Heart right ventricle (tissue), 16 donors: Measurements from ENCODE around the gene RS1. TPM values are rescaled to one million over a fixed set of nuclear protein-coding genes. Genes with fewer than 3 reads are reported as not detected.

ENCODE experiments used
- ATAC-seq, 8 donors: fragments of 200-7000 bp; cut with Tn5 transposase; one replicate each; pipeline ENCODE4 v1.9.1; 2020; ENCODE audit warnings: mild to moderate bottlenecking in 8 of 8, moderate library complexity in 8 of 8, moderate number of reproducible peaks in 1 of 8
- DNase-seq, 2 donors: peaks; one replicate each; pipeline ENCODE4 v3.0.0-alpha.2; 2020
- H3K27ac ChIP-seq, 10 donors: fragments of 200-600 bp; sonication (generic) in 2 of 10; one replicate each; pipeline versions ENCODE4 v1.5.0 to v1.8.0; 2020 to 2022; ENCODE audit warnings: mild to moderate bottlenecking in 3 of 10
- H3K27me3 ChIP-seq, 7 donors: fragments of 200-600 bp; one replicate each; pipeline ENCODE4 v1.8.0; 2021 to 2022; ENCODE audit warnings: mild to moderate bottlenecking in 2 of 7
- H3K36me3 ChIP-seq, 9 donors: fragments of 200-600 bp; sonication (generic) in 1 of 9; one replicate each; pipeline versions ENCODE4 v1.5.0 to v1.8.0; 2020 to 2022; ENCODE audit warnings: mild to moderate bottlenecking in 2 of 9
- H3K4me1 ChIP-seq, 9 donors: fragments of 200-600 bp; sonication (generic) in 1 of 9; one replicate each; pipeline versions ENCODE4 v1.5.0 to v1.8.0; 2020 to 2022; ENCODE audit warnings: mild to moderate bottlenecking in 4 of 9
- H3K4me3 ChIP-seq, 10 donors: fragments of 200-600 bp; sonication (generic) in 2 of 10; one replicate each; pipeline versions ENCODE4 v1.5.0 to v1.8.0; 2020 to 2022; ENCODE audit warnings: mild to moderate bottlenecking in 7 of 10, moderate library complexity in 2 of 10
- H3K9me3 ChIP-seq, 11 donors: fragments of 200-600 bp in 10 of 11; sonication (generic) in 2 of 11; one replicate each; pipeline versions ENCODE4 v1.5.0 to v1.8.0; 2013 to 2022; ENCODE audit warnings: mild to moderate bottlenecking in 2 of 11, control low read depth in 1 of 11, moderate library complexity in 1 of 11
- CTCF ChIP-seq, 9 donors: fragments of 200-600 bp; sonication (generic) in 2 of 9; IDR thresholded peaks; one replicate each; pipeline versions ENCODE4 v1.5.0 to v1.8.0; 2021 to 2022; ENCODE audit warnings: antibody characterized with exemption in 9 of 9, mild to moderate bottlenecking in 5 of 9, moderate library complexity in 1 of 9
- WGBS, 2 donors: extraction: QIAGEN DNeasy Blood & Tissue Kit; methylation state at CpG; one replicate each; pipeline ENCODE4 v1.1.7; 2013; ENCODE audit warnings: inconsistent platforms in 1 of 2; 5-methylcytosine and 5-hydroxymethylcytosine counted together
- intact Hi-C, 10 donors: fragments of 100-400 bp; cut with DNase I; formaldehyde crosslinking; loops; one replicate each; pipeline versions ENCODE4 v1.11.1 to v1.14.2; 2022
- polyA plus RNA-seq, 2 donors: library from polyadenylated mRNA; stranded (reverse); fragments of 200-250 nt; gene quantifications; one replicate each; pipeline ENCODE4 v1.2.3, GENCODE V29; 2013
- total RNA-seq, 10 donors: library from RNA; stranded (reverse); fragmentation: NEBNext Ultra II Directional in 3 of 10; extraction: Animal tissue kit (Norgen Biotek cat#: 25700) in 3 of 10; gene quantifications; one replicate each; pipeline versions ENCODE4 v1.2.1 to v1.2.4, GENCODE V29; 2021 to 2023
- donor health status: Arrhythmogenic right ventricular cardiomyopathy.
- donor health status: ischemic (EF 13 %, LVEDD 7.1; RV severe dilation, severe dysfunction).
- donor health status: healthy with polysubstance abuse.
- donor health status: DM: no; HTN: yes; CAD: no.
- donor health status: DM: no; HTN: no; CAD: no.
- donor health status: ischemic (EF 25% LVEDD 6.9; RV normal size, moderate dysfunction).
- donor health status: ischemic (EF 25% LVEDD 5.7; RV mildly dilated, moderate dysfunction).
- donor health status: healthy.
- donor health status: DM: yes; HTN: yes; CAD: no.
- donor health status: Ischemic cardiomyopathy.
- donor health status: ischemic (EF 35%, LVEDD 5.7; RV mildly dilated, moderate dysfunction).
- donor health status: nonischemic (EF 11% LVEDD 7.7; RV severe dilation, severe dysfunction).
- donor health status: DM: yes; HTN: yes; CAD: no.
- donor health status: PGD.
- donor health status: ischemic (EF 29% LVEDD 5.4; RV normal size, mild dysfunction).
- donor health status: nonischemic (EF 23%, LVEDD 6.1; RV moderate dilation, normal function).

Gene RS1
- total and polyA plus RNA-seq, 12 donors: not detected

DNA sequence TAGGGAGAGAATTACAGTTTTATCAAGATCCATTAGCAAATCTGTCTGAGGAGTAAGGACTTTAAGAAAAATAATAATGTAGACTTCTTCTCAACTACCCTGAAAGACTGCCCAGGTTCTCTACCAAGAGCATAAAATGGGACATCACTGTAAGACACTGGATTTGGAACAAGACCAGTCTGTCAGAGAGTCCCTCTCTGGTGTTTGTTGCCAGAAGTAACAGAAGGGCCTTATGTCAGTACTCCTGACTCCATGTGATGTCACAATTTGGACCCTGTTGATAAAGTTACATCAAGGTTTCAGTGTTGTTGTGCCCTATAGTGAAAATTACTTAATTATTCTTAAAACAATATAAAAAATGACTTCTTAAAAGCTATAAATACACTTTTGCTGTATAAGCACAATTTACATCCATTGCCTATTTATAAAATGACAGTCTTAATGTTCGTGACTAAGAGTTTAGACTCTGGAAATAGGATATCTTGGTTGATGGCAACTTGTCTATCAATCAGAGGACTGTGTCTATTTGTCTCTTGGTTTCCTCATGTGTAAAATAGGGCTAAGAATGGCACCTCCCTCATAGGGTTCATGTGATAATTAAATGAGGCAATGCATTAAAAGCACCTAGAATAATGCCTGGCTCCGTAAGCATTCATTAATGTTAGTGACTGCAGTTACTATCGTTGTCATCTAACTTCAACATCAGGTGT, 57.8 kb downstream of the RS1 start:
- Histone ChIP-seq H3K36me3 (peaks cover 0 to 21% (median 0%) of the 10 kb centered on the region in 9 donors), H3K27ac (no peak overlapping the region), H3K4me3 (no peak overlapping the region), H3K4me1 (no peaks in the 10 kb centered on the region), H3K9me3 (no peaks in the 10 kb centered on the region), H3K27me3 (no peaks in the 10 kb centered on the region)
- TF ChIP-seq CTCF (IDR thresholded peaks at IDR 0.05): no peak
- no peak for ATAC-seq
- intact Hi-C loops: no loop called here
- DNase-seq: no peak
- 95 to 98% methylated on average over 3 of the region's 3 CpGs for WGBS, 2 donors

DNA sequence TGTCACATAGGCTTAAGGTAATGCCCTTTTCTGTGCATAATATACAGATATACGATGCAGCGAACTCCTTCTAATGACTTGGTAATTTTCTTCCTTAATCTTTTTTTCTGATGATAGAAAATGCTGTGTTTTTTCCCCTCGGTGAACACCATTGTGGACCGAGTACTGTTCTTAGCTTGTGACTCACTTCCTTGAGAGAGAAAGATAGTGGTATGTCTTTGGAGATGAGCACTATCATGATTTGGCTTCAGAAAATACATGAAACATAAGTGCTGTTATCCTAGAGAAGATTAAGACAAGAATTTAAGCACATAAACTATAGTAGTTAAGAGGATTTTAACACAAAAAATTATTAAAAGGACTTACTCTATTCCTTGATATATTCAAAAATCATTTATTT, 63.9 kb downstream of the RS1 start:
- peaks cover 0 to 40% (median 8%) of the 10 kb centered on the region in 9 donors for H3K36me3 ChIP-seq
- peaks cover 0 to 8% (median 0%) of the 10 kb centered on the region in 7 donors for H3K27me3 ChIP-seq
- DNase-seq (no peak), ATAC-seq (no peak)
- no peaks in the 10 kb centered on the region for H3K9me3 ChIP-seq
- intact Hi-C loops: loop anchor here in 1 of 10 donors (10.0 kb wide), 1 partner anchor 183 kb away; the partner anchor contains the start of gene CDKL5
- TF ChIP-seq CTCF (IDR thresholded peaks at IDR 0.05): no peak
- H3K27ac ChIP-seq: no peak overlapping the region
- WGBS, 2 donors: 68 to 69% methylated on average over 4 of the region's 4 CpGs
- H3K4me3 ChIP-seq: no peak overlapping the region
- no peaks in the 10 kb centered on the region for H3K4me1 ChIP-seq

GRCh38 chrX:18598413-18598812, 73.5 kb downstream of the RS1 start:
- H3K27me3 ChIP-seq: peaks cover 0 to 3% (median 0%) of the 10 kb centered on the region in 7 donors
- no peaks in the 10 kb centered on the region for H3K9me3 ChIP-seq
- intact Hi-C loops: no loop called here
- no peak overlapping the region for H3K4me3 ChIP-seq
- peaks cover 0 to 20% (median 0%) of the 10 kb centered on the region in 9 donors for H3K36me3 ChIP-seq
- no peak for DNase-seq
- H3K4me1 ChIP-seq: no peaks in the 10 kb centered on the region
- no peak overlapping the region for H3K27ac ChIP-seq
- no peak for TF ChIP-seq CTCF (IDR thresholded peaks at IDR 0.05)
- no peak for ATAC-seq
- WGBS, 2 donors: 82 to 83% methylated on average over 2 of the region's 2 CpGs

DNA sequence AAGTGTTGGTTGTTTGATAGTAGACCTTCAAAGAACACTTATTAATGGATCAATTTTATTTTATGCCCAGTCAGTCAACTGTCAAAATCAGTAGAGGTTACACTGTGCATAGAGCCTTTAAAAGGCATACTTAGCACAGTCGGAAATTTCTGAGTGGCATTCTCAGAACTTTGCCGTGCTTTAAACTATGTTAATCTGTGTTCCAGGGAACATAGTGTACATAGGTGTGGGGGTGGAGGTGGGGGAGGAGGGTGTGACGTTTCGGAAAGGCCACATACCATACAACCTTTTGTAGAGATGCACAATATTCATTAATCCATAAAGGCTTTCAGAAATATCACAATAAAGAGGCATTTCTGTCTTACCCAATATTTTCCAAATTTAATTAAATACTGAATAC, 75.8 kb downstream of the RS1 start:
- no peak for TF ChIP-seq CTCF (IDR thresholded peaks at IDR 0.05)
- H3K36me3 ChIP-seq: peaks cover 0 to 19% (median 0%) of the 10 kb centered on the region in 9 donors
- H3K9me3 ChIP-seq: no peaks in the 10 kb centered on the region
- no peak overlapping the region for H3K4me3 ChIP-seq
- WGBS, 2 donors: 61 to 64% methylated on average over 4 of the region's 4 CpGs
- no peaks in the 10 kb centered on the region for H3K4me1 ChIP-seq
- intact Hi-C loops: no loop called here
- ATAC-seq (peak in 3 of 8 donors; percentile 41 to 86 (median 63)), DNase-seq (no peak)
- peaks cover 0 to under 1% (median 0%) of the 10 kb centered on the region in 7 donors for H3K27me3 ChIP-seq
- H3K27ac ChIP-seq: peak overlapping the region in 1 of 10 donors; percentile 19
